GM12878 (cell line): ENCODE measurements around the gene ELP4. TPM values are rescaled to one million over a fixed set of nuclear protein-coding genes. Genes with fewer than 3 reads are reported as not detected.

Experiments
- ATAC-seq: fragments of 200-7000 bp; cut with Tn5 transposase; 3 replicates; pipeline ENCODE4 v1.9.1; 2020; ENCODE audit warnings: mild to moderate bottlenecking, moderate library complexity
- BruUV-seq: library from RNA; stranded (reverse); fragments of 400-500 nt; replicated peaks from 2 replicates; lab custom pipeline; 2021; lab: Mats Ljungman, UMichigan
- CTCF ChIA-PET: fragments of 300-600 bp; sonication (Branson Sonifier 250); formaldehyde crosslinking; extraction: SDS; loops from one replicate; lab custom pipeline; 2021; ENCODE audit warnings: inconsistent platforms; lab: Yijun Ruan, JAX
- POLR2A ChIA-PET: fragments of 350-600 bp; formaldehyde crosslinking; extraction: SDS; loops from one replicate; lab custom pipeline; 2021; ENCODE audit warnings: inconsistent platforms; lab: Charles Lee
- RAD21 ChIA-PET: fragments of 300-600 bp; sonication (Branson Sonifier 250); formaldehyde crosslinking; loops from one replicate; lab custom pipeline; 2023; ENCODE audit warnings: antibody characterized with exemption; ENCODE audit not compliant: unreplicated experiment; lab: Charles Lee
- SMC1A ChIA-PET: fragments of 300-600 bp; sonication (Branson Sonifier 250); formaldehyde crosslinking; loops from one replicate; lab custom pipeline; 2023; ENCODE audit not compliant: unreplicated experiment, uncharacterized antibody; lab: Charles Lee
- DNase-seq: peaks from one replicate; pipeline ENCODE4 v3.0.0-alpha.2; 2011; ENCODE audit warnings: low read depth, low spot score
- FAIRE-seq: peaks from 3 replicates; lab custom pipeline; 2011; peaks lifted over from hg19 to GRCh38; lab: Jason Lieb, UNC
- H2AFZ ChIP-seq: 2 replicates; pipeline ENCODE4 v1.6.0; 2011; ENCODE audit warnings: low read depth, low read length, control low read depth; ENCODE audit not compliant: control insufficient read depth
- H3K27ac ChIP-seq: 2 replicates; pipeline ENCODE4 v1.5.1; 2011; ENCODE audit warnings: control low read depth; ENCODE audit not compliant: control insufficient read depth, insufficient read depth
- H3K27me3 ChIP-seq, 2 experiments: replicated peaks in 1 of 2; 2 replicates each; pipeline versions ENCODE4 v1.6.0 to v1.6.1; 2011; ENCODE audit warnings: low read length in 1 of 2; ENCODE audit not compliant: control insufficient read depth in 2 of 2, insufficient read depth in 2 of 2
- H3K36me3 ChIP-seq, 2 experiments: 2 replicates each; pipeline ENCODE4 v1.5.1; 2011; ENCODE audit warnings: low read length in 1 of 2; ENCODE audit not compliant: control insufficient read depth in 2 of 2, insufficient read depth in 2 of 2
- H3K4me1 ChIP-seq: 2 replicates; pipeline ENCODE4 v1.6.1; 2011; ENCODE audit warnings: mild to moderate bottlenecking, low read length, moderate library complexity, mixed read lengths; ENCODE audit not compliant: control insufficient read depth, insufficient read depth
- H3K4me2 ChIP-seq: 2 replicates; pipeline ENCODE4 v1.6.0; 2011; ENCODE audit warnings: control low read depth; ENCODE audit not compliant: control insufficient read depth, insufficient read depth
- H3K4me3 ChIP-seq: fragments of 200-600 bp; sonication (generic); 2 replicates; pipeline ENCODE4 v1.5.1; 2016
- H3K79me2 ChIP-seq: 2 replicates; pipeline ENCODE4 v1.6.0; 2011; ENCODE audit warnings: low read length; ENCODE audit not compliant: control insufficient read depth, insufficient read depth
- H3K9ac ChIP-seq: 2 replicates; pipeline ENCODE4 v1.8.0; 2011; ENCODE audit warnings: low read length, control low read depth, mixed read lengths; ENCODE audit not compliant: control insufficient read depth, insufficient read depth
- H3K9me3 ChIP-seq: replicated peaks from 3 replicates; pipeline ENCODE4 v1.5.1; 2011; ENCODE audit warnings: mild to moderate bottlenecking, low read length; ENCODE audit not compliant: control insufficient read depth, insufficient read depth
- H4K20me1 ChIP-seq: 2 replicates; pipeline ENCODE4 v1.6.0; 2011; ENCODE audit not compliant: control insufficient read depth, insufficient read depth
- ETV6 ChIP-seq, 2 experiments: fragments of 450-650 bp in 1 of 2; IDR thresholded peaks in 1 of 2; conservative IDR thresholded peaks in 1 of 2; 2 replicates each; pipeline ENCODE4 v1.6.1; 2014; ENCODE audit warnings: antibody characterized with exemption in 1 of 2, borderline replicate concordance in 1 of 2, low read depth in 1 of 2, mild to moderate bottlenecking in 1 of 2, moderate library complexity in 1 of 2
- KAT2A ChIP-seq: conservative IDR thresholded peaks from 2 replicates; pipeline ENCODE4 v1.6.1; 2011; ENCODE audit warnings: low read depth, low read length; ENCODE audit not compliant: control insufficient read depth
- RAD21 ChIP-seq: IDR thresholded peaks from 2 replicates; pipeline ENCODE4 v1.6.1; 2011; ENCODE audit warnings: mild to moderate bottlenecking, low read depth, low read length, moderate library complexity; ENCODE audit not compliant: insufficient read depth
- SPI1 ChIP-seq: IDR thresholded peaks from 2 replicates; pipeline ENCODE4 v1.6.1; 2011; ENCODE audit warnings: low read depth, mild to moderate bottlenecking, low read length, moderate library complexity, borderline replicate concordance; ENCODE audit not compliant: insufficient read depth
- SUZ12 ChIP-seq: fragments of 200-600 bp; sonication (generic); IDR thresholded peaks from one replicate; pipeline ENCODE4 v1.6.1; 2018; ENCODE audit warnings: antibody characterized with exemption, mild to moderate bottlenecking; ENCODE audit not compliant: unreplicated experiment
- ZBED1 ChIP-seq: IDR thresholded peaks from 2 replicates; pipeline ENCODE4 v1.6.1; 2016; ENCODE audit warnings: borderline replicate concordance
- WGBS: methylation state at CpG from one replicate; pipeline ENCODE4 v1.1.6; 2016; ENCODE audit warnings: low lambda C conversion rate; ENCODE audit not compliant: insufficient replicate concordance, insufficient coverage; ENCODE audit errors: missing lambda C conversion rate; 5-methylcytosine and 5-hydroxymethylcytosine counted together
- in situ Hi-C: fragments of 300-500 bp; cut with MboI; formaldehyde crosslinking; loops from 9 replicates; pipeline ENCODE4 v1.14.3; 2018; ENCODE audit warnings: mixed read lengths
- intact Hi-C: fragments of 100-400 bp; cut with micrococcal nuclease; formaldehyde crosslinking; loops from one replicate; pipeline ENCODE4 v1.14.2; 2022; ENCODE audit not compliant: unreplicated experiment
- polyA plus RNA-seq, 11 experiments: library from polyadenylated mRNA; depleted of rRNA in 4 of 11; unstranded in 6 of 11; stranded (reverse) in 5 of 11; fragments of >200 nt; fragmentation: Nextera tagmentation in 4 of 11; fragmentation: Illumina TruSeq in 1 of 11; extraction: Ambion mirVana in 4 of 11; extraction: Trizol in 1 of 11; gene quantifications; 1 replicate in 1 of 11; 2 replicates in 10 of 11; pipeline versions ENCODE4 v1.2.1 to v1.2.3, GENCODE V29; 2011 to 2016; ENCODE audit warnings: inconsistent platforms in 2 of 11, missing spikeins in 2 of 11, low read depth in 1 of 11
- total RNA-seq, 4 experiments: library from RNA; depleted of rRNA in 3 of 4; stranded (reverse); fragments of >200 nt in 3 of 4; fragmentation: Illumina TruSeq in 1 of 4; extraction: Trizol in 1 of 4; gene quantifications; 2 replicates each; pipeline versions ENCODE4 v1.2.1 to v1.2.3, GENCODE V29; 2013 to 2021
- TF ChIP-seq, protein P1 (sequence below): fragments of 450-650 bp; IDR thresholded peaks from 2 replicates; pipeline ENCODE4 v1.6.1; 2017; ENCODE audit warnings: borderline replicate concordance

The ELP4 gene
- total and polyA plus RNA-seq, 10 of the 15 experiments (the other 5 are each of a cell fraction or from before 2014, with no cell fraction given), result 17.7 to 36.1 (median 27.0) TPM

DNA sequence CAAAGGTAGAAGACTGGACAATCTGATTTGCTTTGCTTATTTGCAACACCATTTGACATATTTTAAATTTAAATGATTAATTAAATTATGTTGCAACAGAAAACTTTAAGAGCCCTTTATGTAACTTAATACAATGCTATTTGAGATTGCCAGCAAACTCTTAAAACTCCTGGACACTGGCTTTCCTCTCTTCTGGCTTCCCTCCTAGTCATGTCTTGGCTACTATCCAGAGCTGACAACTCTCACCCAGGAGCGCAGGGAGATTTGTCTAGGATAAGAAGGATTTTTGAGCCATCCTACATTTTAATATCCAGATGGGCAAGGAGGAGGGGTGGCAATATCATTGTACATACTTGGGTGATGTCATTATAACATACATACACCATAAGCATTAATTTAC is 134.3 kb downstream of the ELP4 start:
- ChIA-PET CTCF (interaction anchor here (0.7 to 6.6 kb wide), 6 partner anchors 37 to 315 kb away, joined by 3 to 112 read pairs (median 4); no protein-coding TSS in a partner anchor), RAD21 (no interaction called here), POLR2A (no interaction called here), SMC1A (interaction anchor here (0.8 to 6.9 kb wide), 2 partner anchors 41 to 314 kb away, joined by 3 to 70 read pairs; no protein-coding TSS in a partner anchor)
- H3K4me2 ChIP-seq, result no peak overlapping the region
- in situ Hi-C loops (loop anchor here (5.0 kb wide), 1 partner anchor 313 kb away; no protein-coding TSS in a partner anchor), intact Hi-C loops (loop anchor here (5.0 to 10.0 kb wide), 3 partner anchors 161 to 531 kb away; no protein-coding TSS in a partner anchor)
- no peak for TF ChIP-seq ETV6 (conservative IDR thresholded peaks at IDR 0.05 in 1 of 2, IDR thresholded peaks at IDR 0.05 in 1 of 2; ENCODE audit: borderline replicate concordance in 1 of 2, low read depth in 1 of 2)
- no peak for TF ChIP-seq KAT2A
- TF ChIP-seq, protein P1, sequence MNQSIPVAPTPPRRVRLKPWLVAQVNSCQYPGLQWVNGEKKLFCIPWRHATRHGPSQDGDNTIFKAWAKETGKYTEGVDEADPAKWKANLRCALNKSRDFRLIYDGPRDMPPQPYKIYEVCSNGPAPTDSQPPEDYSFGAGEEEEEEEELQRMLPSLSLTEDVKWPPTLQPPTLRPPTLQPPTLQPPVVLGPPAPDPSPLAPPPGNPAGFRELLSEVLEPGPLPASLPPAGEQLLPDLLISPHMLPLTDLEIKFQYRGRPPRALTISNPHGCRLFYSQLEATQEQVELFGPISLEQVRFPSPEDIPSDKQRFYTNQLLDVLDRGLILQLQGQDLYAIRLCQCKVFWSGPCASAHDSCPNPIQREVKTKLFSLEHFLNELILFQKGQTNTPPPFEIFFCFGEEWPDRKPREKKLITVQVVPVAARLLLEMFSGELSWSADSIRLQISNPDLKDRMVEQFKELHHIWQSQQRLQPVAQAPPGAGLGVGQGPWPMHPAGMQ, result no peak
- no peak for TF ChIP-seq RAD21
- no peak for TF ChIP-seq SUZ12
- no peak for TF ChIP-seq ZBED1
- no peak for TF ChIP-seq SPI1
- no peak for FAIRE-seq
- no TSS peak for BruUV-seq
- no peak for DNase-seq
- H2AFZ ChIP-seq, result no peak overlapping the region
- no peak for ATAC-seq
- WGBS, result 94% methylated on average over 1 of the region's 1 CpG
- H3K27me3 ChIP-seq, result no peaks in the 10 kb centered on the region
- H3K9me3 ChIP-seq, result no peaks in the 10 kb centered on the region
- no peak overlapping the region for H3K9ac ChIP-seq
- H3K4me1 ChIP-seq, result no peaks in the 10 kb centered on the region
- H3K27ac ChIP-seq, result no peak overlapping the region
- H3K79me2 ChIP-seq, result no peaks in the 10 kb centered on the region
- H3K4me3 ChIP-seq, result no peak overlapping the region
- H4K20me1 ChIP-seq, result no peaks in the 10 kb centered on the region
- H3K36me3 ChIP-seq, result no peaks in the 10 kb centered on the region
